ENCODE measurements around the gene PIN1.

The PIN1 gene

DNA sequence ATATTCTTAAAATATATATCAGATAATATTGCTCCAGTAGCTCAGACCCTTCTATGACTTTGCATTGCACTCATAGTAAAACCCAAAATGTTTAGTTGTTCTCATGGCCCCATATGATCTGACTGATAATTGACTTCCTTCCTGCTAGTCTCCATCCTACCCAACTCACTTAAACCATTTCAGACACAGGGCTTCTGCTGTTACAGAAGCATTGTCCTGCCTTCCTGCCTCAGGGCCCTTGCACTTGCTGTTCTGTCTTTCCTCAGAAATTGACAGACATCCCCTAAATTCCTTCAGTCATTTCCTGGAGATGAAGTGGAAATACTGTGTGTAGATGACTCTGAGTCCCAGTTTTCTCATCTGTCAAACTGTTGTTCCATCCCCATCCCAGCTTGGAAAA lies 36.0 kb upstream of the PIN1 start:
- Mint-ChIP-seq H3K4me3 (no peak overlapping the region), H3K9me3 (no peaks in the 10 kb centered on the region), H3K27me3 (ENCODE audit: low read depth, poor library complexity) (peaks cover 4% of the 10 kb centered on the region), H3K27ac (no peak overlapping the region), H3K36me3 (ENCODE audit: low read depth) (peaks cover 21% of the 10 kb centered on the region), H3K4me1 (no peaks in the 10 kb centered on the region)
- TF ChIP-seq, protein P1, sequence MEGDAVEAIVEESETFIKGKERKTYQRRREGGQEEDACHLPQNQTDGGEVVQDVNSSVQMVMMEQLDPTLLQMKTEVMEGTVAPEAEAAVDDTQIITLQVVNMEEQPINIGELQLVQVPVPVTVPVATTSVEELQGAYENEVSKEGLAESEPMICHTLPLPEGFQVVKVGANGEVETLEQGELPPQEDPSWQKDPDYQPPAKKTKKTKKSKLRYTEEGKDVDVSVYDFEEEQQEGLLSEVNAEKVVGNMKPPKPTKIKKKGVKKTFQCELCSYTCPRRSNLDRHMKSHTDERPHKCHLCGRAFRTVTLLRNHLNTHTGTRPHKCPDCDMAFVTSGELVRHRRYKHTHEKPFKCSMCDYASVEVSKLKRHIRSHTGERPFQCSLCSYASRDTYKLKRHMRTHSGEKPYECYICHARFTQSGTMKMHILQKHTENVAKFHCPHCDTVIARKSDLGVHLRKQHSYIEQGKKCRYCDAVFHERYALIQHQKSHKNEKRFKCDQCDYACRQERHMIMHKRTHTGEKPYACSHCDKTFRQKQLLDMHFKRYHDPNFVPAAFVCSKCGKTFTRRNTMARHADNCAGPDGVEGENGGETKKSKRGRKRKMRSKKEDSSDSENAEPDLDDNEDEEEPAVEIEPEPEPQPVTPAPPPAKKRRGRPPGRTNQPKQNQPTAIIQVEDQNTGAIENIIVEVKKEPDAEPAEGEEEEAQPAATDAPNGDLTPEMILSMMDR (IDR thresholded peaks at IDR 0.05): no peak
- DNase-seq: no peak

DNA sequence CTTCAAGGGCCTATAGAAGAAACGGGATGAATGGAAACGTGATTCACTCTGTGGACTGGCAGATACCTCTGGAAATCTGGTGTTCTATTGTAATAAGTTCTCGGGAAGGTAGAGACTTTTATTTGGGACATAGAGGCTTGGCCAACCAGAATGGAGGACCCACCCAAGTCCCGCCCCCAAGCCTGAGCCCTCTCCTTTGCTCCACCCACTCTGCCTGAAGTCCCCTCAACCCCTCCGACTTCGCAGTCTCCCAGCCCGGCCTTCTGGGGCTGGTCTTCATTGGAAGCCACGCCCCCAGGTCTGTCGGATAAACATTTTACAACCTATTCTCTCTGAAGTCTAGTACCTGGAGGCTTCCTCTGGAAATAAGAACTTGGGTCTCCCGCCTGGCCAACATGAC lies 33.1 kb upstream of the PIN1 start:
- Mint-ChIP-seq H3K27ac (no peak overlapping the region), H3K36me3 (ENCODE audit: low read depth) (peaks cover 22% of the 10 kb centered on the region), H3K4me3 (no peak overlapping the region), H3K9me3 (no peaks in the 10 kb centered on the region), H3K27me3 (ENCODE audit: low read depth, poor library complexity) (peaks cover 4% of the 10 kb centered on the region), H3K4me1 (no peaks in the 10 kb centered on the region)
- TF ChIP-seq, protein P1 (IDR thresholded peaks at IDR 0.05): no peak
- no peak for DNase-seq

DNA sequence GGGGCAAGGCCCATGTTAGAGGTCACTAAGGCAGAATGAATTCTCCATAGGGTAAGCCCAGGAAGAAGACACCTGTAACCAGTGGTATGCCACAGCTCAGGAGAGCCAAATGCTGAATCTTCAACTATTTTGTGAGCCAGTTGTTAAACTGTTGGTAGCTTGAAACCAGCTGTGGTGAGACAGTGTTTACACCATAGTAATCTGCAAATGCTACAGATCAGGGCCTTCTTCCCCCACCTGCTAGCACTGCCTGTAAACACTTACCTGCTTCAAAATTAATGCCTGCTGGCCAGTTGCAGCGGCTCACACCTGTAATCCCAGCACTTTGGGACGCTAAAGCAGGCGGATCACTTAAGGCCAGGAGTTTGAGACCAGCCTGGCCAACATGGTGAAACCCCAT lies 28.3 kb upstream of the PIN1 start:
- TF ChIP-seq, protein P1 (IDR thresholded peaks at IDR 0.05): no peak
- no peak overlapping the region for H3K27ac Mint-ChIP-seq
- peaks cover 37% of the 10 kb centered on the region for H3K36me3 Mint-ChIP-seq (ENCODE audit: low read depth)
- DNase-seq: no peak
- no peaks in the 10 kb centered on the region for H3K9me3 Mint-ChIP-seq
- no peaks in the 10 kb centered on the region for H3K27me3 Mint-ChIP-seq (ENCODE audit: low read depth, poor library complexity)
- H3K4me3 Mint-ChIP-seq: no peak overlapping the region
- no peaks in the 10 kb centered on the region for H3K4me1 Mint-ChIP-seq

DNA sequence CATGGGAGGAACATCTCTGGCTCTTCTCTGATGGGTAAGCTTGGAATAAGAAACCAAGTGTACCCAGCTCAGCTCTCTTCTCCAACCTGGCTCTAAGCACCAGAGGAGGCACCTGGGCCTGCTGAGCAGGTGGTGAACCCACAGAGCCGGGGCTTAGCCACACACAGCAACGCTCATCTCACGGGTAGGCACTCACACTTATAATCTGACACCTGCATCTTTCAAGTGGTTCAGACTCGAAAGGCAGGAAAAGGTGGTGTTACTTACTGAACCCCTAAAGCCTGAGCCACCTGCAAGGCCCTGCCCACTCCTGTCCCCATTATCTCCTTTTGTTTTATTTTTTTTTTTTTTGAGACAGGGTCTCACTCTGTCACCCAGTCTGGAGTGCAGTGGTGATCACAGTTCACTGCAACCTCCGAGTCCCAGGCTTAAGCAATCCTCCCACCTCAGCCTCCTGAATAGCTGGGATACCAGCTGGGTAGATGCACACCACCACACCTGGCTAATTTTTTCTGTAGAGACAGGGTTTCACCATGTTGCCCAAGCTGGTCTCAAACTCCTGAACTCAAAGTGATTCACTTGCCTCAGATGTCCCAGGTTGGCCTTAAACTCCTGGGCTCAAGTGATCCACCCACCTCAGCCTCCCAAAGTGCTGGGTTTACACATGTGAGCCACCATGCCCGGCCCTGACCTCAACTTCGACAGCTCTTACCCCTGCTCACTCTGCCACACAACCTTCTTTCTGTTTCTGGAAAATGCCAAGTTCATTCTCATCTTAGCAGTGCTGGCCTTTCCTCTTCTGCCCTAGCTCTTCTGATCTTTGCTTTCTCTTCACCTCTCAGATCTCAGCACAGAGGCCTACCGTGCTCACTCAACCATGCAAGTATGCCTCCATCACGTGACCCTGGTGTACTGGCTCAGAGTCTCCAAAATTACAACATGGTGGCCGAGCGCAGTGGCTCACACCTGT lies 26.0 kb upstream of the PIN1 start:
- Mint-ChIP-seq H3K9me3 (peaks cover 4% of the 10 kb centered on the region), H3K4me1 (no peaks in the 10 kb centered on the region), H3K4me3 (no peak overlapping the region), H3K27me3 (ENCODE audit: low read depth, poor library complexity) (no peaks in the 10 kb centered on the region), H3K27ac (no peak overlapping the region), H3K36me3 (ENCODE audit: low read depth) (peaks cover 27% of the 10 kb centered on the region)
- TF ChIP-seq, protein P1 (IDR thresholded peaks at IDR 0.05): no peak
- DNase-seq: no peak

DNA sequence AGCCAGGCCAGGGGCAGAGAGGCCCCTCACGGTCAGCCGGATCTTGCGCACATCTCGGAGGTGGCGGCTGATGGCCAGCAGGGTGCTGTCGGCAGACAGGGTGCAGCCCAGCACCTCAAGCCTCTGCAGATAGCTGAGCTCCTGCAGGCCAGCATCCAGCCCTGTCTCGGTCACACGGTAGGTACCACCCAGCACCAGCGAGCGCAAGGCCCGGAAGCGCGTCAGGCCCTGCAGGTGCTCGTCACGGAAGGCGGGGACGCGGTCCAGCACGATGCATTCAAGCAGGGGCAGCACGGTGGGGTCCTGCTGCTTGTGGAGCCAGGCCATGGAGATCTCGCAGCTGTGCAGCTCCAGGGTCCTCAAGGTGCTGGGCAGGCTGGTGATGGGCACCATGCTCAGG lies 24.0 kb upstream of the PIN1 start:
- peaks cover 21% of the 10 kb centered on the region for H3K9me3 Mint-ChIP-seq
- H3K4me3 Mint-ChIP-seq: no peak overlapping the region
- no peaks in the 10 kb centered on the region for H3K4me1 Mint-ChIP-seq
- no peak for DNase-seq
- no peak overlapping the region for H3K27ac Mint-ChIP-seq
- H3K27me3 Mint-ChIP-seq (ENCODE audit: low read depth, poor library complexity): no peaks in the 10 kb centered on the region
- peaks cover 43% of the 10 kb centered on the region for H3K36me3 Mint-ChIP-seq (ENCODE audit: low read depth)
- TF ChIP-seq, protein P1 (IDR thresholded peaks at IDR 0.05): no peak
